ENCODE data around the gene COL8A2.

Gene COL8A2

DNA sequence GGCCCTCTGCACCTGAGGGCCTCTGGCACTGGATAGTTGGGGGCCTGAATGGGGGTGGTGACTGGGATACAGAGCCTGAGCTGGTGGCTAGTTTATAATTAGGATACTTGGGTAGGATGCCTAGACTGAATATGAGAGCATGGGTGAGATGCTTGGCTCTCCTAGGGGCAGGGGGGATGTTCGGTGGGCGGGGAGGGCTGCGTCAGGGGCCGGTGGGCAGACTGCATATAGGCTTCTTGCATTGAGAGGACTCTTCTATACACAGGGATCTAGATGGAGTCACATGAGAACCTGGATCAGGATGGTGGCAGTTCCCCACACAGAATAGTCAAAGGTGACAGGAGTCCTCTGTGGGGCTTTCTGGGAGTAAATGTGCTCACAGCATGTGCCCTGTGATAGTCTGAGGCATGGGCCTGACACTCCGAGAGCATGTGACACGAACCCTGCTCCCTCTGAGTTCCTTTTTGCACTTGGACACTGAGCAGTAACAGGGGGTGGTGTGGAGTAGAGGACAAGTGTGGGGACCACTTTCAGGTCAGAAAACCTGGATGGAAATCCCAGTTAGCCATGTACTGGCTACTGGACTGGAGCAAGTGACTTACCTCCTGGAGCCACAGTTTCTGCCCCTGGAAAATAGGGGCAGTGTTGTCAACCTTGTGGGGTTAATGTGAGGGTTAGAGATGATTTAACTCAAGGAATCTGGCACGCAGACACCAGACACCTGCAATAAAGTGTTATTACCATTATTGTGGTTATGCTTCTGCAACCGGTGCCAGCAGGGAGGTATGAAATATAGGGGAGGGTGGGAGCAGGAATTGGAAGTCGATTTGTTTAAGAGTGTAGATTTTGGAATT is 33.2 kb upstream of the COL8A2 start:
- DNase-seq (ENCODE audit: low read depth) = no peak

DNA sequence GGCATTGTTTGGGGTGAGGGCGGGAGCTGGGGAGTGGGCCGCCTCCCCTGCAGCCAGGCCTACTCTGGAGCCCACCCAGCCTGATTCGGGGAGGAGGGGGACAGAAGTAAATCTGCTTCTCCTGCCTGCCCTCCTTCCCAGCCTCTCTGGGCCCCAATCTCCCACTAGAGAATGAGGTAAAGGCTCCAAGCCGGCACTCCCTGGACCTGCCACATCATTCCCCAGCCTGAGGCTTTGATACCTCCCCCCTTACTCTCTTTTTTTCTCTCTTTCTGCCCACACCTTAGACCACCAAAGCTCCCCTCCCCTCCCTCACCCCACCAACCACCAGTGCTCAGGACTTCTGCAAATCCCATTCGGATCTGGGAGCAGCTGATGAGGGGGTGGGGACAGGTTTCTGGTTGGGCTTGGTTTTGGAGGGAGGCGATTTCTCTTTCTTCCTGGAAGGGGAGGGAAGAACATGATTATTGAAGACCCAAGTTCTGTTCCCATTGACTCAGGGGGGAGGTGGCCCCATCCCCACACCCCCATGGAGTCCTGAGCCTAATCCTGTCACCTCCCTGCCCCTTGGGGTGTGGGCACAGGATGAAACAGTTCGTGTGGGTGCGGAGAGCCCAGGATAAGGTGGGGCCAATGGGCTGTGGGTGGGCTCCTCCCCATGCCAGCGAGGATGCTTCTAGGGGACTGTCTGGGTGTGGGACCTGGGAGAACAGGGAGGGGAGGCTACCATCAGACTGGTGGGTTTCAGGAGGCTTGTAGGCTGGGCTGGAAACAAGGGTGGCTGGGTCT is 32.3 kb upstream of the COL8A2 start:
- no peak for DNase-seq (ENCODE audit: low read depth)

- DNase-seq (ENCODE audit: low read depth) = peak; percentile 50
These were observed 31.5 kb upstream of the COL8A2 start for GRCh38 chr1:36156329-36157114.

DNA sequence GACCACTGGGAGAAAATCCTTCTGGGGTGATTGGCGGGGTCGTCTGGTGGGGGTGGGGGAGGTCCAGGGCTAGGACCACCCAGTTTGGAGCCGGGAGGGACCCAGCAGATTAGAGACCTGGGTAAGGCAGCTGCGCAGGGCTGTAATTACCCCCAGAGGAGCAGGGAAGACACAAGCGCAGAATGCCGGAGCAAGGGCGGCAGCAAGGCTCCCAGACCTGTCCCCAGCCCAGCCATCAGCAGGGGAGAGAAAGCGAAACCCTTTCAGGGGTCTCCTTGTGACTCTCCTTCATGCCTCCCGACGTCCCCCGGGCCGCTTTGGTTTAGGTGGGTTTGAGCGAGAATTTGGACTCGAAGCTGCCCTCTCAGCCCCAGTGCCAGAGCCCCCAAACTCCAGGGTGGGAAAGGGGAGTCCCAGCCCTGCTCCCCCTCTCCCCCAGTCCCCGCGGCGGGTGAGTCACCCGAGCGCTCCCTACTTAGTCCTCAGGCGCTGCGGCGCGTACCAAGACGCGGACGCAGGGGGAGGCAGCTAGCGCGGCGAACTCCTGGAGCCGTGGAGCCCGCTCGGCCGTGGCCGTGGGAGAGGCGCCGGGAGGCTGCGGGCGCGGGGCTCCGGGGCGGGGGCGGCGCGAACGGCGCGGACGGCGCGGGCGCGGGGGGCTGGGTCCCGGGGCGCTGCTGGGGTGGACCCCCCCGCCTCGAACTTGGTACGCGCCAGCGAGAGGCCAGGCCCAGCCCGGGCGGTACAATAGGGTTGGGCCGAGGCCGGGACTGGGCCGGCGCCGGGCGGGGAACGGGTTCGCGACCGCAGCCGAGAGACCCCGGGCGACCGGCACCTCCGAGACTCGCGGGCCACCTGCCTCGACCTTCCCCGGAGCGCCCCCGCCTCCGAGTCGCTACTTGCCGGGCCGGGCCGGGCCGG is 30.6 kb upstream of the COL8A2 start, which contains the start of gene MAP7D1:
MAP7D1 (plus strand) TSS at position 753 of the 921 bp plus-strand sequence. CDS start 258 bp downstream, outside the sequence.
- peak; percentile 81 for DNase-seq (ENCODE audit: low read depth)

GRCh38 chr1:36154765-36155407 is 29.9 kb upstream of the COL8A2 start:
- no peak for DNase-seq (ENCODE audit: low read depth)

DNA sequence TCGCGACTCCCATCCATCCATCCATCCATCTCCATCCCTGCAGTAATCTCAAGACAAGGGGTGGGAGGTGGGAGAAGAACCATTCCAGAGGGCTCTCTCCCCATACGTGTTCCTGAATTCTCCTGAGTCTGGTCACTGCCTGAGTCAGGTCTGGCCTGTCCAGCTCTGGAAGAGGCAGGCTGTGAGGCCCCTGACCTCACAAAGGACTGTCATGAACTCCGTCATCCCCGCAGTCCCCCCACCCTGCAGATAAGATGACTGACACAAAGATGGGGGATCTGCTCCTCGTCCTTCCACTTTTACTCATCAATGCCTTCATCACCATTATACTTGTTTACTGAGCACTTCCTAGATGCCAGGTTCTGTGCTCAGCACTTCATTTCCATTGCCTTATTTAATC is 29.3 kb upstream of the COL8A2 start:
- no peak for DNase-seq (ENCODE audit: low read depth)

DNA sequence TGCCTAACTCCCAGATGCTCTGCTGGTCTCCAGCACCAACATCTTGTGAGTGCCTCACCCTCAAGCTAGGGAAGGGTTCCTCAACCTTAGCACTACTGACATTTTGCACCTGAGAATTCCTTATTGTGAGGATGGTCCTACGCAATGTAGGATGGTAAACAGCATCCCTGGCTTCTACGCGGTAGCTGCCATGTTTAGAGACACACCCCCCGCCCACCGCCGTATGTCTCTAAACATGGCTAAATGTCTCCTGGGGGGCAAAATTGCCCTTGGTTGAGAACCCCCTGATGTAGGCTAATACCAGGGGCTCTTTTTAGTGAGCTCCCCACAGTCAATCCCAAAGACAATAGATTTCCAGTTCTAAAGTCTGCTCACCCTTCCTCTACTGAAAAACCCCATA is 28.5 kb upstream of the COL8A2 start:
- no peak for DNase-seq (ENCODE audit: low read depth)

DNA sequence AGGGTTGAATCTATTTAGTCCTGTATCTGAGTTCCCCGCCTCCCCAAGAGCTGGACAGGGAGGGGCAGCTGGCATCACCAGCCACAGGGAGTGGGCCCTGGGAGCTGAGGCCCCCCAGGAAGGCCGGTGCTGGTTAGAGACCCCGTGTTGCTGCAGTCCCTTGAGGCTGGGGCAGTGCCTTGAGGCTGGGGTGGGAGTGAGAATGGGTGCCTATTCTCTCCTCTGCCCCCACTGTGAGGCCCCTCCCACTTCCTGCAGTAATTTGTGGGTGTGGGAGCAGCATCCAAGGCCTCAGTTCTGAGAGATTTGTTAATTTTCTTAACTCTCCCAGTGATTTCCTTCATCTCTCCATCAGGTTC is 26.8 kb upstream of the COL8A2 start:
- DNase-seq (ENCODE audit: low read depth) = no peak

GRCh38 chr1:36151134-36151844 is 26.3 kb upstream of the COL8A2 start:
- no peak for DNase-seq (ENCODE audit: low read depth)

DNA sequence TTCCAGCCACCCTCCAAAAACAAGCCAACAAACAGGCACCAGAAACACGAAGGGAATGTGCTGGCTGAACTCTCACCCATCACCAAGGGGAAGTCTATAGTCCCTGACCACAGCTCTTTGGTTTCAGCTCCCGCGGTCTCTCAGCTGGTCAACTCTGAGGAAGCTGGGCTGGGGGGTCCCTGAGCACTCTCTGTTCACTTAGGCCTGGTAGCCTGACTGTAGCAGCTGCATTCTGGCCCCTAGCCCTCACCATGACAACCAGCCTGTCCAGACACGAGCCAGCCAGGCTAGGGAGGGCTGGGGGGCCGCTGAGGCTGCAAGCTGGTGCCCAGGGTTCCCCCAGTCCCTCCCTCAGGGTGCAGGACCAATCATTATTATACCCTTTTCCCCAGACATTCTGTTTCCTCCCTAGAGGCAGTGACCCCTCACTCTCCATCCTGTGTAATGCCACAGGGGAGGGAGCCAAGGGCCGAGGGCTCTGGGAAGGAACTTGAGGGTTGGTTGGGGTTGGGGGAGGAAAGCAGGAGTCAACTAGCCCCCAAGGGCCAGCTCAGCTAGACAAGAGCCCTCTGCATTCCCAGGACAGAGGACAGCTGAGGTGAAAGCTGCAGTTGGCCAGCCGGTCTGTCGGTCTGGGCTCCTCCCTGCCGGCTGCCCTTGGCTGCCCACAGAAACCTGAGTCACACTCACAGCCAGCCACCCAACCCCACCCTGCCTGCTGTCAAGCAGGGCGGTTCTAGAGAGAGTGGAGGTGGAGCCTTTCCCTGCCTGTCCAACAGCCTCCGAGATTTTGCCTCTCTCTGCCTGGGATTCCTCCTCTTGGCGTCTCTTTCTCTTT is 25.5 kb upstream of the COL8A2 start:
- DNase-seq (ENCODE audit: low read depth) = peak; percentile 75

- no peak for DNase-seq (ENCODE audit: low read depth)
These were observed 24.9 kb upstream of the COL8A2 start for GRCh38 chr1:36149973-36150295.

GRCh38 chr1:36149237-36149972 is 24.4 kb upstream of the COL8A2 start, which contains the start of gene TRAPPC3:
Gene TRAPPC3 (minus strand): TSS chr1:36149486. CDS start chr1:36149378, 108 bp downstream.
- peak; percentile 99 for DNase-seq (ENCODE audit: low read depth)

- DNase-seq (ENCODE audit: low read depth) = no peak
These were observed 23.8 kb upstream of the COL8A2 start for GRCh38 chr1:36148821-36149236.

GRCh38 chr1:36144413-36144812 is 19.4 kb upstream of the COL8A2 start:
- no peak for DNase-seq (ENCODE audit: low read depth)

DNA sequence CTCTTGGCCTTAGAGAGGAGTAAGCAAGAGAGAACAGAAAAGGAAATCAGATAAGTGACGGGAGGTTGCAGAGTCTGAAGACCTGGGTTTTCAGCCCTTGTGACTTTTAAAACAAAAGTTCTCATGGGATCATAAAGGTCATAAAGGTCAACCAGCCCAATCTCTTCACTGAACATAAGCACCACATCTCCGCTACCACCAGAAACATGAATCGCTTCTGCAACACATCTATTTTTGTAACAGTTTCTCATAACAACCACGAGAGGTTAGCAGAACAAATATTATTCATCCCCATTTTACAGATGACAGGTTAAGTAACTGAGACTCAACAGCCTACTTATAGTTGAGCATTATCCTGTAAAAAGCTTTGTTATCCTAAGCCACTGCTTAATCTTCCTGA is 18.4 kb upstream of the COL8A2 start:
- no peak for DNase-seq (ENCODE audit: low read depth)

DNA sequence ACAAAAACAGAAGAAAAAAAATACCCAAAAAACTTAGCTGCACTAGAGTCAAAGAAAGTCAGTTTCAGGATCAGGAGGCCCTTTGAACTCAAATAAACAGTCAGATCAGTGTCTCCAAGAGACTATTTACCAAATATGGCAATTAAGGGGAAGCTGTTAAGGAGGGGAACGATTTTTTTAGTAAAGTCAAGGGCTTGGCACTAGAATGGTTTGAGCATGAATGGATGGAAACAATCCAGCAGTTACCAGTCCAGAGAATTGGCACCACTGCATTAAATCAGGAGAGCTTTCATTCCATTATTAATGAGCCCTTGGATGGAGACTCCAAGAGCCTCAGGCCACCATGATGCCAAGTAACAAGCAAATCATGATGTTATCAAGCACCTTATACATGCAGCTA is 17.1 kb upstream of the COL8A2 start:
- DNase-seq (ENCODE audit: low read depth) = no peak

DNA sequence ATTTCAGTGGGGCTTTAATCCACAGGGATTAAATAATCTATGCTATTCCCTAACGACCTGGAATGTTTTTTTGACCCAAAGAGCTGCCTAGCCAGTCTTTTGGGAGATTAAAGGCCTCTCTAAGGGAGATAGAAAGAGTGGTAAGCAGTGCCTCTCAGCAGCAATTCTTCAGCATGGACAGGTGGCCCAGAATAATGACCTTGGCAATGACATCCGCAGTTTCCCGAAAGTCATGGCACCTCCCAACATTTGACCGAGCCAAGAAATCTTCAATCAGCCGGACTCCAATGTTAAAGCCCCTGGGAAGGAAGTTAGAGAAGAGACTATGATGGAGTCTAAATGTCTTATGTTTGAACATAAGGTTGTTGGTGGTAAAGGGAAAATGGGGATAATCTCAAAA is 14.5 kb upstream of the COL8A2 start:
- no peak for DNase-seq (ENCODE audit: low read depth)

DNA sequence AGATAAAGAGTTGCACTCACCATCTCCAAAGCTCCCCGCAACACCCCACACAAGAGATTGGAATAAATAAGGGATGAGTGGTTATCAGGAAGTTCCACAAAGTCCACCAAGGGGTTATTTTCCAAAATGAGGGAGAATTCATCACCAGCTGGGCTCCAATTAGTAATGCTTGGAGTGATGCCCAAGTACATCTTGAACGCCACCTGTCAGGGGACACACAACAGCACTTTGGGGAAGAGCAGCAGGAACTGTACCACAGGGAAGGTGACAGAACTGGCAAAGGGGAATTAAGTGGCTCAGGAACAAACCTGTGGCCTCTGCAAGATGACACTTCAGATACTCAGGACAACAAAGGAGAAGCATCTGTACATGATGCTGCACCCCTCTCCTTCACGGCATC is 12.8 kb upstream of the COL8A2 start:
- no peak for DNase-seq (ENCODE audit: low read depth)

DNA sequence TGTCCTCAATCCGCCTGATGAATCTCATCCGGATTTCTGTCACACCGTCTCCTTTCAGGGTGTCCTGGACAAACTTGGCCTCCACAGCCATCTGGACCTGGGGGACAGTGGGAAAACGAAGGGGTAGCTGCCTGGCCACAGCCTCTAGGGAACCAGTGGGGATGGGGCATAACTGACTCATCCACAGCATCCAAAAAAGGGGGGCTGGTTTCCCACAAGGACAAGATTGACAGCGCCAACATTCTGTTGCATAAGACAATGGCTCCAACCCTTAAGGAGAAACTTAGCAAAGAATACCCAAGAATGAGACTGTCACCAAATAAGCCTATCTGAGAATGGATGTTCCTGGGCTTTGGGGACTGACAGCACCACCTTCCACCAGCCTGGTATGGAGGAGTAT is 12.2 kb upstream of the COL8A2 start:
- no peak for DNase-seq (ENCODE audit: low read depth)

Measured in activated T-cell treated with anti-CD3 and anti-CD28 coated beads for 48 hours (primary cell).